NCI-H2227 treated with DMSO at 0.1 percent for 48 hours (cell line): ENCODE measurements around the gene DAND5.
A peak's percentile ranks its signal among the peaks of the same experiment; 100 is the strongest.

Experiments used
- DNase-seq: peaks from one replicate; lab custom pipeline; 2025; lab: John Stamatoyannopoulos, UW

Gene DAND5

DNA sequence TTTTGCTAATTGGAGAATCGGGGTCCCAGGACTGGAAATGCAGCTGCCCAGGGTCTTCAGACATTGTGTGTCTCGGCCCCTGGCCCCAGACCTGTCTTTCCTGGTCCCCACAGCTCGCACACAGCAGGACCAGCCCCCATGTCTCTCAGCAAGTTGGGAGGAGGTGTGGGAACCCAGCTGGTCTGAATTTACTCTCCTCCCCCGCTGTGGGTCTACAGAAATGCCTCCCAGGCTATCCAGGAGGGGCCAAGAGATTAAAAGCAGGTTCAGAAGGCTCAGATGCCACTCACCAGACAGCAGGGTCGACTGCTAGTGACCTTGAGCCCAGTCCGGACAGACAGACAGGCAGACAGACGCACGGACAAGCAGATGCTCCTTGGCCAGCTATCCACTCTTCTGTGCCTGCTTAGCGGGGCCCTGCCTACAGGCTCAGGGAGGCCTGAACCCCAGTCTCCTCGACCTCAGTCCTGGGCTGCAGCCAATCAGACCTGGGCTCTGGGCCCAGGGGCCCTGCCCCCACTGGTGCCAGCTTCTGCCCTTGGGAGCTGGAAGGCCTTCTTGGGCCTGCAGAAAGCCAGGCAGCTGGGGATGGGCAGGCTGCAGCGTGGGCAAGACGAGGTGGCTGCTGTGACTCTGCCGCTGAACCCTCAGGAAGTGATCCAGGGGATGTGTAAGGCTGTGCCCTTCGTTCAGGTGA lies at the start of gene DAND5:
Gene DAND5 (plus strand): TSS at position 285 of the 697 bp plus-strand sequence. CDS start 85 bp downstream, at position 370.
- DNase-seq: no peak

DNA sequence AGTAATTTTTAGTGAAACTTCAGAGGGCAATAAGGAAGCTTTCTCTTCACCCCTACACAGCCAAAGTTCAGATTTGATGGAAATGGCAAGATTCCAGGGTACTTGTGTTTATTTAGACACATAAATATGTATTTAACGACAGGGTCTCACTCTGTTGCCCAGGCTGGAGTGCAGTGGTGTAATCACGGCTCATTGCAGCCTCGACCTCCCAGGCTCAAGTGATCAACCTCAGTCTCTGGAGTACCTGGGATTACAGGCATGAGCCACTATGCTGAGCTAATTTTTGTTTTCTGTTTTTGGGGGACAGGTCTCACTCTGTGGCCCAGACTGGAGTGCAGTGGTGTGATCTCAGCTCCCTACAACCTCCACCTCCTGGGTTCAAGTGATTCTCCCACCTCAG lies 48.3 kb upstream of the DAND5 start:
- no peak for DNase-seq

GRCh38 chr19:12922959-12923358 lies 46.4 kb upstream of the DAND5 start:
- DNase-seq: no peak

DNA sequence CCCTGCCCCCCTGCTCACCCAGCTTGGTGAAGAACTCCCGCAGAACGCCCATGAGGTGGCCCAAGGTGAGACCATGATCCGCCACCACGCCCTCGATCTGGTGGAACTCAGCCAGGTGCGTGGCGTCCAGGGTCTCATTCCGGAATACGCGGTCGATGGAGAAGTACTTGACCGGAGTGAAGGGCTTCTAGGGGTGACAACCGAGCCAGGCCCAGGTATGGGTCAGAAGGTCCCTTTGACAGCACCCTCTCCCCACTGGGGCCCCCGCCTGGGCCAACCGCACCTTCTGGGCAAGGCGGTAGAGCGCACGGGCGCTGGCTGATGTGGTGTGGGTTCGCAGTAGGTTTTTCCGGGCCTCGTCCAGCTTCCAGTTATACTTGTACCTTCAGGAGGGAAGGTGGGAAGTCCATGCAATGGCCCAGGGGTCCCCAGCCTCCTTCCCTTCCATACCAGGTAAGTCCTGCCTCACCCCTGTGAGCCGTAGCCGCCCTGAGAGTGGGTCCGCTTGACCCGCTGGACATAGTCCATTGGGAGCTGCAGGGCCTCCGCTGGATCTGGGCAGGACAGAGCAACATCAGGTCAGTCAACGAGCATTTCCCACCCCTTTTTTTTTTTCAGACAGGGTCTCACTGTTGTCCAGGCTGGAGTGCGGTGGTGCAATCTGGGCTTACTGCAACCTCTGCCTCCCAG lies 44.6 kb upstream of the DAND5 start:
- DNase-seq: no peak

- no peak for DNase-seq
Measured at GRCh38 chr19:12930002-12930645, 39.3 kb upstream of the DAND5 start.

- DNase-seq: no peak
Measured at GRCh38 chr19:12932392-12933286, 36.7 kb upstream of the DAND5 start.

- peak; percentile 78 for DNase-seq
Measured at GRCh38 chr19:12933287-12934072, 35.9 kb upstream of the DAND5 start, which contains the start of gene FARSA. Gene FARSA (minus strand): TSS chr19:12933711. CDS start chr19:12933696, 15 bp downstream.

DNA sequence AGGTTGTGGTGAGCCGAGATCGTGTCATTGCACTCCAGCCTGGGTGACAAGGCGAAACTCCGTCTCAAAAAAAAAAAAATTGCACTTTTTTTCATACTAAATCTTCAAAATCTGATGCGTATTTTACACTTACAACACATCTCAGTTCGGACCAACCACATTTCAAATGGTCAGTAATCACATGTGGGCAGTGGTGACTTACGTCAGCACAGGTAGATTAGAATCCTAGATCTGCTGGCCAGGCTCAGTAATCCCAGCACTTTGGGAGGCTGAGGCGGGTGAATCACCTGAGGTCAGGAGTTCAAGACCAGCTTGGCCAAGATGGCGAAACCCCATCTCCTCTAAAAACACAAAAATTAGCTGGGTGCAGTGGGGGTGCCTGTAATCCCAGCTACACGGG lies 34.3 kb upstream of the DAND5 start:
- DNase-seq: no peak

DNA sequence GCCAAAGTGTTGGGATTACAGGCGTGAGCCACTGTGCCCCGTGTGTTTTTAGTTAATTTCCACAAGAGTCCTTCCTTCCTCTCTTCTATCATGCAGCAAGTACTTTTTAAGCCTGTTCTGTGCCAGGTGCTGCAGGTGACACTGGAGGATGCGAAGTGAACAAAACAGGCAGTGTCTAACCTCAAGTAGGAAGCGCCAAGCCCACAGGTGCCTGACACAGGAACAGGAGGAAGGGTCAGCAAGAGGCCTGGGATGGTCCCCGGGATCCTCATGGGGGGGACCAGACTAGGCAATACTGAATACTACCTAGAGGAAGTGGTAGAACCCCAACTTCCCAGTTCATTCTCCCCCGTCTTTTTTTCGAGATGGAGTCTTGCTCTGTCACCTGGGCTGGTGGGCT lies 32.8 kb upstream of the DAND5 start:
- DNase-seq: no peak

- peak; percentile 77 for DNase-seq
Measured at GRCh38 chr19:12937093-12937926, 32.1 kb upstream of the DAND5 start.

- DNase-seq: peak; percentile 92
Measured at GRCh38 chr19:12937927-12938778, 31.2 kb upstream of the DAND5 start, which contains the start of gene CALR. Gene CALR (plus strand): TSS chr19:12938609. CDS start chr19:12938680, 71 bp downstream.

GRCh38 chr19:12938779-12939601 lies 30.4 kb upstream of the DAND5 start:
- DNase-seq: no peak

DNA sequence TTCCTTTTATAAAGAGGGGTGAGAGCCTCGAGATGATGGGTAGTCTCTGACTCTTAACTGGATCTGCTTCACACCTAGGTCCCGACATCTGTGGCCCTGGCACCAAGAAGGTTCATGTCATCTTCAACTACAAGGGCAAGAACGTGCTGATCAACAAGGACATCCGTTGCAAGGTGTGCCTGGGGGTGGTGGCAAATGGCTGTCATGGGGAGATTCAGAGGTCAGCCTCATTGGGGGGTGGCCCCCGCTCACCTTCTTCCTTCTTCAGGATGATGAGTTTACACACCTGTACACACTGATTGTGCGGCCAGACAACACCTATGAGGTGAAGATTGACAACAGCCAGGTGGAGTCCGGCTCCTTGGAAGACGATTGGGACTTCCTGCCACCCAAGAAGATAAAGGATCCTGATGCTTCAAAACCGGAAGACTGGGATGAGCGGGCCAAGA lies 29.4 kb upstream of the DAND5 start:
- DNase-seq: no peak

DNA sequence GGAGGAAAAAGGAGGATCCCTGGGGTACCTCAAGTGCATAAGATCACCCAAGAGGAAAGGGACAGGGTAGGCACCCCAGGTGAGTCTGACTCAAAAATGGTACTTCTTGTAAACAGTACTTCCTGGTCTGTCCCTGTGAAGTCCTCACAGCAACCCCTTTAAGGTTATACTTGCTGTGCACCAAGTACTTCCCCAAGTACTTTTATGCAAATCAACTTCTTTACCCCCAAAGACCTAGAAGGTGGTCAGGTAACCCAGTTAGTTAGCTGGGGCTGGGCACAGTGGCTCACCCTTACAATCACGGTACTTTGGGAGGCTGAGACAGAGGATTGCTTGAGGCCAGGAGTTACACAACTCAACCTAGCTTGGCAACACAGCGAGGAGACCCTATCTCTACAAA lies 28.5 kb upstream of the DAND5 start:
- DNase-seq: no peak

- DNase-seq: no peak
Measured at GRCh38 chr19:12943437-12944044, 25.8 kb upstream of the DAND5 start.

GRCh38 chr19:12944104-12944674 lies 25.2 kb upstream of the DAND5 start:
- DNase-seq: no peak

GRCh38 chr19:12945479-12946091 lies 23.8 kb upstream of the DAND5 start, which contains the start of gene RAD23A:
Gene RAD23A (plus strand): TSS chr19:12945862. CDS start chr19:12945949, 87 bp downstream.
- peak; percentile 94 for DNase-seq
